KOPT-K1 (cell line): ENCODE results near the gene FOS.
A peak's percentile ranks its signal among the peaks of the same experiment; 100 is the strongest.

Source experiments
- H3K27ac ChIP-seq: fragments of 200-600 bp; sonication (generic); 2 replicates; pipeline ENCODE4 v1.5.1; 2016; ENCODE audit warnings: antibody characterized with exemption, mild to moderate bottlenecking, low read depth, low read length; ENCODE audit not compliant: poor library complexity, severe bottlenecking
- H3K36me3 ChIP-seq: fragments of 200-600 bp; sonication (generic); 2 replicates; pipeline ENCODE4 v1.5.1; 2017; ENCODE audit warnings: antibody characterized with exemption, mild to moderate bottlenecking, low read length, moderate library complexity; ENCODE audit not compliant: insufficient read depth
- H3K9me3 ChIP-seq: fragments of 200-600 bp; sonication (generic); 2 replicates; pipeline ENCODE4 v1.5.1; 2017; ENCODE audit warnings: antibody characterized with exemption, low read length, mild to moderate bottlenecking; ENCODE audit not compliant: insufficient read depth, poor library complexity, severe bottlenecking

The FOS gene

DNA sequence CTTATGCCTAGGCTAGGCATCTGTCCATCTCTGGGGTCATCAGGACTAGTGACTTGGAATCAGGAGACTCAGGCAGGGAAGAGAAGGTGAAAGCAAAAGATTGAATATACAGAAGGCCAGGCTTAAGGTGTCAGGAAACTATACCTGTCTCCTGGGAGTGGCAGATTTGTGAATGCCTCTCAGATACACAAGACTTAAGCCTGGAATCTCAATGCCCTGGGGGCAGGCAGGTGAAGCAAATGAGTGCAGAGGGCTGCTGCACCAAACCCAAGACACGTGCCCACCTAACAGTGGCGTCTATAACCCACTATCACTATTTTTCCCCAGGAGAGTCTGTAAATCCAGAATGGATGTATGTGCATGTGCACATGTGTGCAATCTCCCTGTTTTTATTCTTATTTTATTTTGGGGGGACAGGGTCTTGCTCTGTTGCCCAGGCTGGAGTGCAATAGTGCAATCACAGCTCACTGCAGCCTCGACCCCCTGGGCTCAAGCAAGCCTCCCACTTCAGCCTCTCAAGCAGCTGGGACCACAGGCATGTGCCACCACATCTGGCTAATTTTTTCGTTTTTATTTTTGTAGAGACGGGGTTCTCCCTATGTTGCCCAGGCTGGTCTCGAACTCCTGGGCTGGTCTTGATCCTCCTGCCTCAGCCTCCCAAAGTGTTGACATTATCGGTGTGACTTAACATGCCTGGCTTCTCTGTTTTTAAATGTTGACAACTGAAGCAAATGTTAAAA is 31.9 kb upstream of the FOS start:
- no peaks in the 10 kb centered on the region for H3K36me3 ChIP-seq
- H3K9me3 ChIP-seq = no peaks in the 10 kb centered on the region
- peak overlapping the region; percentile 64 for H3K27ac ChIP-seq

DNA sequence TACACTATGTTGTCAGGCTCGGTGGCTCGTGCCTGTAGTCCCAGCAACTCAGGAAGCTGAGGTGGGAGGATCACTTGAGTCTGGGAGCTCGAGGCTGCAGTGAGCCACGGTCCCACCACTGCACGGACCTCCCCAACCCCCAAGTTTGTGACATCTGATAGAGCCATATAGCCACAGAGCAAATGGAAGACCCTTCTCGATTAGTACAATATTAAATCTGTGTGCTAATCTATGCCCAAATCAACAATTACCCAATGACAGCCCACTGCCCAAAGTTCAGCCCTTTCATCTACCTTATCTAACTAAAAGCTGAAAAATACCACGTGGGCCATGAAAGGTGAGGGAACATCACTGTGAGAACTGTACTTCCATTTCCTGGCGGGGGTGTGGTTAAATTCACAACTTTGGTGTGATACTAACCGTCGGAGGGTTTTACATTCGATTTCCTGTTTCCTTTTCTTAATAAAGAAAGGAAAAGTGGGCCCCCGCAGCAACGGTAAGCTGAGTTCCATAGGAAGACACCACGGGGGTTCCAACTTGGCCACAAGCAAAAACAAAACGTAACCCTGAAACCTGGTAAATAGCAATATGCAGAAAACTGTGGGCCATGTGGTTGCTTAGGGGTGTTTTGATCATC is 31.2 kb upstream of the FOS start:
- Histone ChIP-seq H3K36me3 (no peaks in the 10 kb centered on the region), H3K9me3 (no peaks in the 10 kb centered on the region), H3K27ac (peak overlapping the region; percentile 64)

DNA sequence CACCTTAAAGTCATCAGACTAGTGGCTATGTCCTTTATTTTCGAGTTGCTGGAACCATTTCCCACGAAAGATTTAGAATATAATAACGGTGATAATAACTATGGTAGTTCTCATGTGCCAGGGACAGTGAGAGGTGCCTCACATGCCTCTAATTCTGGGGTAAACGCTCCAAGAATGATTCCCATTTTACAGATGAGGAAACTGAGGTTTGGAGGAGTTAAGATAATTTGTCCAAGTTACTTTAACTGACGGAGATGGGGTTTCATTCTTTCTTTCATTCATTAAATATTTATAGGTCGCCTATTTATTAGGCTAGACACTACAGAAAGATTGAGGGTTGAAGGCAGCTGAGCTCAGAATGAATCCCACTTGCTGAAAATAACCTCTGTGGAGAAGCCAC is 30.7 kb upstream of the FOS start:
- Histone ChIP-seq H3K36me3 (no peaks in the 10 kb centered on the region), H3K9me3 (no peaks in the 10 kb centered on the region), H3K27ac (peak overlapping the region; percentile 64)

DNA sequence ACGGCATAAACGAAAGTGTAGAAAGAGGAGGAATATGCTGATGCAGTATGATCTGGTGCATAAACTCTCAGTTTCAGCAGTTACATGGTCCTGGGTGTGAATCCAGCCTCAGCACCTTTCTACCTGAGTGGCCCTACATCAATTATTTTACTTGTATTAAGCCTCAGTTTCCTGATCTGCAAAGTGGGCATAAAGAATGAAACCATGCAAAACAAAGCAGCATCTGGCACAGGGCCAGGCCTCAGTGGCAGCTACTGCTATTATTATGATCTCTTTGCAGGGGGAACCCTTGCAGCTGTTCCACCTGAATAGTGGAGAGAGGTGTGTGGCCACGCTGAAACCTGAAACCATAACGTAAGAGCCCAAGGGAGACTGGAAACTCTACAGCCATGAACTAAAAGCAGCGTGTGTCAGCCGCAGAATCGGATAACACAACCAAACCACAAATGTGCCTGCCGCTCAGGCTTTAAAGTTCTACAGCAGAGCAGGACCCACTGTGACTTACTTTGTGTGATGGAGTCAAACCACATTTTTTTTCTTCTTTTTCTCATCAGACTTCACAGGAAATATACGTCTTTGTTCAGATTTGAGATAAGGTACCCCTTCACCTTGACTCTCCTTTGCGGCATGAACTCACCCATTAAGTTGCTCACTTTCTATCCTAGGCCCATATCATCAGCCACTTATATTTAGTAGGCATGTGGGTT is 29.2 kb upstream of the FOS start:
- Histone ChIP-seq H3K36me3 (no peaks in the 10 kb centered on the region), H3K9me3 (no peaks in the 10 kb centered on the region), H3K27ac (peak overlapping the region; percentile 4)

DNA sequence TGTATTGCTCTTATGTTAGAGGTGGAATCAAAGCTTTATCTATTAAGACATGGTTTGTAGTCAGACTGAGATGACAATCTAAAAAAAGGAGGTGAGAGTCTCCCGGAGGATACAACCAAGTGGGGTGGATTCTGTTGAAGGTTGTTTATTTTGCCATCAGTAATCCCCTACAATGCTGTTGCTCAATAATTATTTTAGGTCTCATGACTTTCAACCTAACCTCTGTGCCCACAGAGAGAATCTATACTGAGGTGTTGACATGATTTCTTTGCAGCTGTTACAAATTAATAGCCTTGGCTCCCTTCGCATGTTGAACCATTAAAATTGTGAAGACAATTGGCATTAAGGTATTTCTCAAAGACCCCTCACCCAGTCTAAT is 28.7 kb upstream of the FOS start:
- Histone ChIP-seq H3K36me3 (no peaks in the 10 kb centered on the region), H3K9me3 (no peaks in the 10 kb centered on the region), H3K27ac (no peak overlapping the region)

DNA sequence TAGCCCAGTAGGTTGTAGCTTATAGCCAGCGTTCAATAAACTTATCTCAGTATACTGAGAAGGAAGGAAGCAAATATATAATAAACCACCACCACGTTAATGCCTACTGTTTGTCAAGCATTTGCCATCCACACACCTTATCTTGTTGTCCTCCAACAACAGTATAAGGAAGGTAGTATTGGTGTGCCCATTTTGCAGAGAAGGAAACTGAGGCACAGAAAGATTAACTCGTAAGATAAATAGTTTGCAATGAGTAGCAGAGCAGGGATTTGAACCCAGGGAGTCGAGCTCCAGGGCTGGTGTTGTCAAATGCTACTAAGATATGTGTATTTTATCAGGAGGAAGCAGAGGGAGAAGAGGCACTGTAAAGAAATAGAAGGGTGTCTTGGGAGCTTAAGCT is 27.8 kb upstream of the FOS start:
- Histone ChIP-seq H3K9me3 (no peaks in the 10 kb centered on the region), H3K36me3 (no peaks in the 10 kb centered on the region), H3K27ac (no peak overlapping the region)

DNA sequence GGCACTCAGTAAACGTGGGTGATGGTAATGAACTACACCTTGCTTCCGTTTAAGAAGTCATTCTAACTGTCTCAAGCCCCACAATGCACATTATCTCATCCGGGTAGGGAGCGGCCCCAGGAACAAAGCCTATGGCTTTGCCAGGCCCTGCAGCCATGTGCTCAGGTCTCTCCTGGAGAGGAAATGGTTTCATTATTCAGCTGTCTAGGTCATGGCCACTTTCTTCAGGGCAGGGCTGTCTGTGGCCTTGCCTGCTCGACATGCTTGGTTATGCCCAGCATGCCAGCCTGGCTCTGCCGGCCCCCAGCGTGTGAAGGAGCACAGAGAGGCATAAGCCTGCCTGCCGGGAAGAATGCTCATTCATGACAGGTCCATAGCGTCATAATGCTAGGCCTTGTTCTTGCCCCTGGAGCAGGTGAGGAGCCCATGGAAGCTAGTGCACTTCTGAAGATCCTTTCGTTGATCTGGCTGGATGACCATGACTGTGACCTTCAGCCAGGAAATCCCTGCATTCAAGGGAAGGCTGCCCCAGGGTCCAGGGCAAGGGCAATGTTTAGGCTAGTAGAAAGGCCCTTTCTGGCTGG is 26.3 kb upstream of the FOS start:
- H3K9me3 ChIP-seq = no peaks in the 10 kb centered on the region
- no peak overlapping the region for H3K27ac ChIP-seq
- no peaks in the 10 kb centered on the region for H3K36me3 ChIP-seq

DNA sequence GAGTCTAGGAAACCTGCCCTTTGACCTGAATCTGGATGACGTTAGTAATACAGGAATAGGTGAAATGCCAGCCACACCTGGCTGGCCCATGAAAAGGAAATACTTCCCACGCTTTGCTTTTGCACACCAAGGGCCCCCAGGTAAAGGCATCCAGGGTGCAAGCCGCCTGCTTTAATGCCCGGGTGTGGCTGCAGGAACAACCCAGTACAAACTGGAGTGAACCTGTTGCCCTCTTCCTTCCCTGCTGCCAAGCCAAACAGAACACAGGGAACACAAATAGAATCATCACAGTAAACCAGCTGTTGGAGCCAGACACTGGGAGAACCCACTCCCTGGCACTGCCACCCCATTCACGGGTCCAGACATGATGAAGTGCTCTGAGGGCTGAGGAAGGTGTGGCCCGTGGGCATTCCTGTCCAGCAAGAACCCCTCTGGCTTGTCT is 24.2 kb upstream of the FOS start:
- Histone ChIP-seq H3K27ac (no peak overlapping the region), H3K9me3 (no peaks in the 10 kb centered on the region)

DNA sequence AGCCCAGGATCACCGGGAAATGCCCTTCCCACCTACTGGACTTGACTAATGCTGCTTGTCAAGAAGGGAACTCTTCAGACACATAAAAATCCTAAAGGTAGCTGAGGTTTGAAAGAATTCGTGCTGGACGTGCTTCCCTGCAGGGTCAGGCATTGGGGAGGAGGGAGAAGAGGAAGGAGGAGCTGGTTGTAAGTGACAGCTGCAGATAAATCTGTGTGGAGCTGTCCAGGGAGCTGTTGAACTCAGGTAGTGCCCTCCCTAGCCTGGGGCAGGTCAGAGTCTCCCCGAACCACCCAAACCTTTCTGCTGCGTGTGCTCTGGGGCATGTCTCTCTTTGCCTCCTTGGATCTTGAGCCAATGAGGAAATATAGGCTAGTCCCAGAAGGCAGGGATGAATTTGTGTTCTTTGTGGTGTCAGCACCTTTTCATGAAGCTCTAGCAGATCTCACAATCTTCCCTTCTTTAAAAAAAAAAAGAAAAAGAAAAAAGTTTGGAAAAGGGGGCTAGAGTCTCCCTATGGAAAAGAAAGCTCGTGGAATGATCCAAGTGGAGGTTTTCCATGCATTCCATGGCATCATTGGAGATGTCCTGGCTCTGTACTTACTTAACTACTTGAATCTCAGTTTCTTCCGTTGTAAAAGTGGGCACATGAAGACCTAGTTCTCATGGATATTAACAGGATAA is 23.6 kb upstream of the FOS start:
- no peaks in the 10 kb centered on the region for H3K9me3 ChIP-seq
- no peak overlapping the region for H3K27ac ChIP-seq
- no peaks in the 10 kb centered on the region for H3K36me3 ChIP-seq

More for the DNA sequence above, 24.2 kb upstream of the FOS start:
- no peaks in the 10 kb centered on the region for H3K36me3 ChIP-seq

DNA sequence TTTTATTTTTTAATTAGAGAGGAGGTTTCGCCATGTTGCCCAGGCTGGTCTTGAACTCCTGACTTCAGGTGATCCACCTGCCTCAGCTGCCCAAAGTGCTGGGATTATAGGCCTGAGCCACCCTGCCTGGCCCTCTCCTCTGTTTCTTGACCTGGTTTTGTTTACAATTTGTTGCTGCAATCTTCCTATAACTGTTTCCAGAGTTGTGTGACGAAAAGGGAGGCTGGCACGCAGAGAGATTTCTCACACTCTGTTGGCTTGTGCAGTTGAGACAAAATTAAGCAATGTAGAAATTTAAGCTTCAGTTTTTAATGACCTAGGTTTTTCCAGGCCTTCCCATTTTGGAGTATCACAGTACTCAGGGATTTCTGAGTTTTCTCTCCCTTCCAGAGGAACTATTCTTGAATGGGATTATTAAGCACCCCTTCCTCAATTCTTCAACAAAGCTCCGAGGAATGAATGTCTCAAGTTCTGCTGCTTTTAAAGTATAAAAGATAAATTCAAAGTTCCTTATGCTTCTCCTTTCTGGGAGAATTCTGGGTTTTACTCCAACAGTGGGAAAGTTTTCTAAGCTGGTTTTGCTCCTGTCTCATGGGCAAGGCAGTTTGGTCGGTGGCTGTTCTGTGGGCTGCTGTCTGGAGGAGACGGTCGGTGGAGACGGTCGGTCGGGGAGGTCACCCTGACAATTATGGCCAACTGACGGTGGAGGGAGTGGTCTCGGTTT is 20.4 kb upstream of the FOS start:
- H3K36me3 ChIP-seq = no peaks in the 10 kb centered on the region
- no peaks in the 10 kb centered on the region for H3K9me3 ChIP-seq
- peak overlapping the region; percentile 12 for H3K27ac ChIP-seq

DNA sequence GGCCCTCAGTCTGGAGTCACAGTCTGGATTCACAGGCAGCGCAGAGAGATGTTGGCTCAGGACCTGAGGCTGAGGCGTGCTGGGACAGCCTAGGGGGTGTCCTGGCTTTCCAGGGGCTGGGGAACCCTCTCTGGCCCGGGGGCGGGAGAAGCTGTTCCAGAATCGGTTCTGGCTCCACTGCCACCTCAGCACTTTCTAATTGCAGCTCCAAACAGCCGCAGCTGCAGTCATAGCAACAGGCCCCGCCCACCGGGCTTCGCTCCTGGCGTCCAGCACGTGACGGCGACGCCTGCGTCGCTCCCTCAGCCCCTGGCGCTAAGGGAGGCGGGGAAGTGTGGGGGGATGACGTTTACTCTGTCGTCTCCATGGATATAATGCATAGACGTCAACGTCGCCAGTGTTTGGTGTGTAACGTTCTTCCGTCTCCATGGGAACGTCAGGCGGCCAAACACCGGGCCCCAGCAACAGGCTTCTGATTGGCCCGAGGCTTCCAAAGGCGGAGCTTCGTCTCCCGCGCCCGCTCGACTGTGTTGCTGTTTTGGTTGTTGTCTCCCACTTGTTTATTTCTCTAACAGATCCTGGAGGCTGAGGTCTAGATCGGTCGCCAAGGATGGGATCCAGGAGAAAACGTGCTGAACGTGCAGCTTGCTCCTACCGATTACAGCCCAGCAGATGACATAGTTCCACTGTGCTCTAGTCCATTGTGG is 19.7 kb upstream of the FOS start:
- Histone ChIP-seq H3K27ac (peak overlapping the region; percentile 22), H3K9me3 (no peaks in the 10 kb centered on the region), H3K36me3 (no peaks in the 10 kb centered on the region)

DNA sequence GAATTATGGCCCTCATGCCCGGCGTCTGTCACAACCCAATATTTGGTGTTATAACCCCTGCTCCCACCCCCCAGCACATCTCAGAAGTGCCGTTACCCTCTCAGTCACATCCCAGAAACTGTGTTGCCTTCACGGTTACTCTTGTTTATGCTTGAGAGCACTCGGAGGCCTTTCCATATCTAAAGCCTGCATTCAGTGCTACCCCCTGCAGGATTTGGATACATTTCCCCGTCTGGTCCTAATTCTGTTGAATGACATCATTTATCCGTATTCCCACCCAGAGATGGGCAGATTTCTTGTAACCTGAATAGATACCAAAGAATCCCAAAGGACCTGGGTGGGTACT is 19.1 kb upstream of the FOS start:
- Histone ChIP-seq H3K36me3 (no peaks in the 10 kb centered on the region), H3K9me3 (no peaks in the 10 kb centered on the region), H3K27ac (peak overlapping the region; percentile 22)

DNA sequence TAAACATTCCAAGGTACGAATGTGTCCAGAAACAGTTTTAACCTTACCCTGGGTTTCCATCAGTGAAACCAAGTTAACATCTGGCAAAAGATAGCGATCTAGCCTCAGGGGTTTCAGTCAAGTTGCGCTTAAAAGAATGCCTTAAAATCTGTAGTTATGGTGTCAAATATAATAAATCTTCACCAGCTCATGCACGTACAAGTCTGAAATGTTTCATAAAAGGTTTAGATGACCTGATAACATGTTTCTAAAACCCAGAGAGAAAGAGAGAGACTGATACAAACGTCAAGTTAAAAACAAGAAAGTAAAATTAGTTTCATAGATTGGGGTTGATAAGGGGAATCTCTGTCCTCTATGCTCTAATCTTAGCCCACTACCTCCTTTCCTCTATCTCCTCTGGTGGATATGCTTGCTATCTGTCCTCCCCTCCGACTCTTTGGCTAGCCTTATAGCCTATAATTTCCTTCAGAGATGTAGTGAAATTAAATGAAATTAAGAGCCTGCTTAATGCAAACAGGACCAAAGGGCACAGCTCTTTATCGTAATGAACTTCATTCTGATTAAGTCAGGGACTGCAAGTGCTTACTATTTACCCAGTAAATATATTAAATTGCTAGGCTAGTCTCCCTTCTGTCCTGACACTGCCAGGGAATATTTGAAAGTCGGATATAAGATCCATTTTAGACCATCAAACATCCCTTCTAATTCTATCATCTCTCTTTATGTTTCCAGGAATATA is 18.4 kb upstream of the FOS start:
- H3K27ac ChIP-seq = no peak overlapping the region
- no peaks in the 10 kb centered on the region for H3K9me3 ChIP-seq
- H3K36me3 ChIP-seq = no peaks in the 10 kb centered on the region
